K562 (cell line): ENCODE measurements around the gene ABHD14A. TPM values are rescaled to one million over a fixed set of nuclear protein-coding genes. Genes with fewer than 3 reads are reported as not detected.

Experiments
- ATAC-seq: fragments of 200-7000 bp; cut with Tn5 transposase; 3 replicates; pipeline ENCODE4 v1.9.1; 2020; ENCODE audit warnings: moderate library complexity
- BruUV-seq: library from RNA; stranded (reverse); fragments of 400-500 nt; replicated peaks from 2 replicates; lab custom pipeline; 2021; lab: Mats Ljungman, UMichigan
- CTCF ChIA-PET: fragments of 300-600 bp; formaldehyde crosslinking; extraction: SDS; loops from one replicate; lab custom pipeline; 2021; ENCODE audit warnings: low intra/inter-chr PET ratio; lab: Yijun Ruan, JAX
- POLR2A ChIA-PET: fragments of 300-600, 350-650 bp; sonication (Branson Sonifier 250); formaldehyde crosslinking; extraction: SDS; loops from one replicate; lab custom pipeline; 2021; ENCODE audit warnings: antibody characterized with exemption, inconsistent platforms; lab: Yijun Ruan, JAX
- DNase-seq, 4 experiments: peaks; one replicate each; pipeline versions ENCODE4 v3.0.0 to v3.0.0-alpha.2; 2011 to 2018; ENCODE audit warnings: low spot score in 3 of 4, mixed read lengths in 3 of 4; ENCODE audit errors: extremely low read depth in 1 of 4
- FAIRE-seq: peaks from 2 replicates; lab custom pipeline; 2011; peaks lifted over from hg19 to GRCh38; lab: Jason Lieb, UNC
- H2AFZ ChIP-seq: 2 replicates; pipeline ENCODE4 v1.6.0; 2011; ENCODE audit warnings: low read depth, low read length, control low read depth, inconsistent platforms
- H3K27ac ChIP-seq: fragments of 200-600 bp; 3 replicates; pipeline ENCODE4 v1.8.0; 2011; ENCODE audit warnings: low read depth, mild to moderate bottlenecking, control low read depth, inconsistent platforms, low read length, moderate library complexity, mixed read lengths; ENCODE audit errors: extremely low read depth
- H3K27me3 ChIP-seq, 2 experiments: fragments of 300-600 bp in 1 of 2; 2 replicates in 1 of 2; 3 replicates in 1 of 2; pipeline versions ENCODE4 v1.6.0 to v1.8.0; 2011; ENCODE audit warnings: inconsistent platforms in 2 of 2, low read length in 2 of 2, mild to moderate bottlenecking in 1 of 2, mixed read lengths in 1 of 2, moderate library complexity in 1 of 2; ENCODE audit not compliant: control insufficient read depth in 2 of 2, insufficient read depth in 2 of 2
- H3K36me3 ChIP-seq: fragments of 300-600 bp; 3 replicates; pipeline ENCODE4 v1.8.0; 2011; ENCODE audit warnings: mild to moderate bottlenecking, low read length, inconsistent platforms; ENCODE audit not compliant: control insufficient read depth, insufficient read depth
- H3K4me1 ChIP-seq, 2 experiments: fragments of 200-600 bp in 1 of 2; replicated peaks in 1 of 2; 2 replicates in 1 of 2; 3 replicates in 1 of 2; pipeline versions ENCODE4 v1.5.1 to v1.8.0; 2011; ENCODE audit warnings: inconsistent platforms in 2 of 2, low read length in 2 of 2, mild to moderate bottlenecking in 1 of 2, mixed read lengths in 1 of 2, moderate library complexity in 1 of 2; ENCODE audit not compliant: control insufficient read depth in 2 of 2, insufficient read depth in 2 of 2
- H3K4me2 ChIP-seq: 2 replicates; pipeline ENCODE4 v1.6.1; 2011; ENCODE audit warnings: low read length, control low read depth, inconsistent platforms, mixed read lengths; ENCODE audit not compliant: insufficient read depth
- H3K4me3 ChIP-seq: fragments of 200-600 bp; sonication (generic), shearing (Covaris generic); 2 replicates; pipeline ENCODE4 v1.5.1; 2016; ENCODE audit warnings: control low read depth, inconsistent platforms
- H3K79me2 ChIP-seq: fragments of 200-600 bp; 3 replicates; pipeline ENCODE4 v1.8.0; 2011; ENCODE audit warnings: low read length, inconsistent platforms; ENCODE audit not compliant: control insufficient read depth, insufficient read depth
- H3K9ac ChIP-seq, 2 experiments: 2 replicates each; pipeline versions ENCODE4 v1.6.0 to v1.6.1; 2011; ENCODE audit warnings: low read depth in 2 of 2, low read length in 2 of 2, control low read depth in 1 of 2, inconsistent platforms in 1 of 2, mild to moderate bottlenecking in 1 of 2, mixed read lengths in 1 of 2; ENCODE audit not compliant: insufficient read depth in 1 of 2
- H3K9me1 ChIP-seq: one replicate; pipeline ENCODE4 v1.6.0; 2011; ENCODE audit warnings: inconsistent platforms, mild to moderate bottlenecking, low read length, moderate library complexity; ENCODE audit not compliant: control insufficient read depth, insufficient read depth
- H3K9me3 ChIP-seq: replicated peaks from 2 replicates; pipeline ENCODE4 v1.5.1; 2011; ENCODE audit warnings: low read depth, low read length, inconsistent platforms; ENCODE audit not compliant: control insufficient read depth, insufficient read depth
- H4K20me1 ChIP-seq: replicated peaks from 2 replicates; pipeline ENCODE4 v1.6.1; 2011; ENCODE audit warnings: low read length, inconsistent platforms, mixed read lengths; ENCODE audit not compliant: control insufficient read depth, insufficient read depth
- POLR2G ChIP-seq: fragments of 200-400 bp; formaldehyde crosslinking; IDR thresholded peaks from 2 replicates; pipeline ENCODE4 v1.6.1; 2017; ENCODE audit warnings: low read depth, mild to moderate bottlenecking, antibody characterized with exemption, low read length, moderate library complexity
- RBFOX2 ChIP-seq: fragments of 200-400 bp; formaldehyde crosslinking; IDR thresholded peaks from 2 replicates; pipeline ENCODE4 v1.6.1; 2017; ENCODE audit warnings: low read depth, mild to moderate bottlenecking, low read length, moderate library complexity
- ZNF561 ChIP-seq: fragments of 450-650 bp; formaldehyde crosslinking; conservative IDR thresholded peaks from 2 replicates; pipeline ENCODE4 v1.4.0; 2020; ENCODE audit warnings: mild to moderate bottlenecking, moderate library complexity
- WGBS: fragments of 100-300 bp; shearing (Covaris generic); methylation state at CpG from one replicate; pipeline ENCODE4 v1.1.6; 2016; ENCODE audit warnings: low coverage, mixed read lengths; ENCODE audit not compliant: insufficient coverage; ENCODE audit errors: missing lambda C conversion rate; 5-methylcytosine and 5-hydroxymethylcytosine counted together
- in situ Hi-C: fragments of 300-500 bp; cut with MboI; formaldehyde crosslinking; loops from 4 replicates; pipeline ENCODE4 v1.15.0; 2018; ENCODE audit warnings: inconsistent platforms, mixed read lengths
- intact Hi-C: fragments of 100-400 bp; cut with micrococcal nuclease; formaldehyde crosslinking; loops from 2 replicates; pipeline ENCODE4 v1.14.2; 2022
- polyA plus RNA-seq, 8 experiments: library from polyadenylated mRNA; depleted of rRNA in 4 of 8; stranded (reverse) in 5 of 8; unstranded in 3 of 8; fragments of >200 nt; fragmentation: Nextera tagmentation in 2 of 8; fragmentation: Illumina TruSeq in 1 of 8; extraction: Ambion mirVana in 2 of 8; extraction: Trizol in 1 of 8; gene quantifications; 2 replicates each; pipeline versions ENCODE4 v1.2.1 to v1.2.3, GENCODE V29; 2011 to 2014; ENCODE audit warnings: inconsistent platforms in 1 of 8, missing spikeins in 1 of 8
- total RNA-seq, 7 experiments: library from RNA; depleted of rRNA in 6 of 7; stranded (reverse); fragments of >200 nt in 6 of 7; fragmentation: Illumina TruSeq in 2 of 7; extraction: Trizol in 2 of 7; gene quantifications; 2 replicates each; pipeline versions ENCODE4 v1.2.1 to v1.2.3, GENCODE V29; 2011 to 2021; ENCODE audit warnings: low replicate concordance in 1 of 7
- TF ChIP-seq, protein P1 (sequence below): fragments of 250-450 bp; sonication (Bioruptor Pico); IDR thresholded peaks from 2 replicates; pipeline ENCODE4 v1.4.0; 2020; ENCODE audit warnings: borderline replicate concordance

ABHD14A gene
- total and polyA plus RNA-seq, 9 of the 15 experiments (the other 6 are each of a cell fraction or from before 2014, with no cell fraction given): 0.90 to 10.5 (median 8.3) TPM

DNA sequence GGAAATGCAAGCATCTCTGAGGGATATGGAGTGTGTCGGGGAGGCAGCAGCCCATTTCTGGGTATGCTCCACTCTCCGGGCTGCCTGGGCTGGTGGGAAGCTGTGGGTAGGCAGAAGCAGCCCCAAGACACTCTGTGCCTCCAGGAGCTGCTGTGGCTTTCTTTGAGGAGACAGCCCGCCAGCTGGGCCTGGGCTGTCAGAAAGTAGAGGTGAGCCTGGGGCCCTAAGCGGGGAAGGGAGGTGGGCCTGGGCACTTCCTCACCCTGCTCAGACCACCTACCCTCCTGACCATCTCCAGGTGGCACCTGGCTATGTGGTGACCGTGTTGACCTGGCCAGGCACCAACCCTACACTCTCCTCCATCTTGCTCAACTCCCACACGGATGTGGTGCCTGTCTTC lies 10.2 kb downstream of the ABHD14A start:
- H3K36me3 ChIP-seq: peaks cover 34% of the 10 kb centered on the region; the same call in 2 of the 3 replicates
- H3K9me3 ChIP-seq: no peaks in the 10 kb centered on the region
- no TSS peak for BruUV-seq
- POLR2A ChIA-PET: interaction anchor here (0.7 to 5.2 kb wide), 3 partner anchors 8 to 147 kb away, joined by 3 to 105 read pairs (median 3); partner anchors contain the start of gene RPL29
- no peaks in the 10 kb centered on the region for H4K20me1 ChIP-seq
- peak overlapping the region; percentile 96 for H3K4me2 ChIP-seq
- DNase-seq: no peak
- H3K4me1 ChIP-seq: peaks cover 35 to 68% of the 10 kb centered on the region in 2 experiments; a peak in 4 of 5 replicates
- TF ChIP-seq RBFOX2 (peak; percentile 63), POLR2G (peak; percentile 58), ZNF561 (CRISPR knock-in tag) (no peak)
- TF ChIP-seq, protein P1, sequence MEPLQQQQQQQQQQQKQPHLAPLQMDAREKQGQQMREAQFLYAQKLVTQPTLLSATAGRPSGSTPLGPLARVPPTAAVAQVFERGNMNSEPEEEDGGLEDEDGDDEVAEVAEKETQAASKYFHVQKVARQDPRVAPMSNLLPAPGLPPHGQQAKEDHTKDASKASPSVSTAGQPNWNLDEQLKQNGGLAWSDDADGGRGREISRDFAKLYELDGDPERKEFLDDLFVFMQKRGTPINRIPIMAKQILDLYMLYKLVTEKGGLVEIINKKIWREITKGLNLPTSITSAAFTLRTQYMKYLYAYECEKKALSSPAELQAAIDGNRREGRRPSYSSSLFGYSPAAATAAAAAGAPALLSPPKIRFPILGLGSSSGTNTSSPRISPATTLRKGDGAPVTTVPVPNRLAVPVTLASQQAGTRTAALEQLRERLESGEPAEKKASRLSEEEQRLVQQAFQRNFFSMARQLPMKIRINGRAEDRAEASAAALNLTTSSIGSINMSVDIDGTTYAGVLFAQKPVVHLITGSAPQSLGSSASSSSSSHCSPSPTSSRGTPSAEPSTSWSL: no peak
- no peak for FAIRE-seq
- H3K9me1 ChIP-seq: no peaks in the 10 kb centered on the region
- peaks cover 47% of the 10 kb centered on the region for H3K79me2 ChIP-seq
- H3K4me3 ChIP-seq: peak overlapping the region; percentile 55; the same call in 1 of the 2 replicates
- no peaks in the 10 kb centered on the region for H3K27me3 ChIP-seq
- 56% methylated on average over 3 of the region's 6 CpGs for WGBS
- intact Hi-C loops (no loop called here), in situ Hi-C loops (no loop called here)
- ATAC-seq: no peak
- CTCF ChIA-PET: no interaction called here
- H3K9ac ChIP-seq: peak overlapping the region; percentile 51 to 94
- H3K27ac ChIP-seq: peak overlapping the region; percentile 28; the same call in 2 of the 3 replicates
- H2AFZ ChIP-seq: no peak overlapping the region
